Peyer's patch (tissue), 4 donors: ENCODE results near the gene PRR5. TPM values are rescaled to one million over a fixed set of nuclear protein-coding genes. Genes with fewer than 3 reads are reported as not detected.

Source experiments
- DNase-seq, 3 donors: peaks; one replicate each; pipeline ENCODE4 v3.0.0-alpha.2; 2017 to 2019
- H3K27ac ChIP-seq, 4 donors: fragments of 200-600 bp; sonication (generic); one replicate each; pipeline ENCODE4 v1.5.1; 2016 to 2019
- H3K27me3 ChIP-seq, 2 donors: fragments of 200-600 bp; sonication (generic); one replicate each; pipeline ENCODE4 v1.5.1; 2019
- H3K36me3 ChIP-seq, 3 donors: fragments of 200-600 bp; sonication (generic); one replicate each; pipeline ENCODE4 v1.5.1; 2016 to 2019
- H3K4me1 ChIP-seq, 4 donors: fragments of 200-600 bp; sonication (generic); one replicate each; pipeline ENCODE4 v1.5.1; 2016 to 2019
- H3K4me3 ChIP-seq, 4 donors: fragments of 200-600 bp; sonication (generic); 1 replicate in 3 of 4; 2 replicates in 1 of 4; pipeline ENCODE4 v1.5.1; 2016 to 2019; ENCODE audit warnings: mild to moderate bottlenecking in 1 of 4
- H3K9me3 ChIP-seq, 4 donors: fragments of 200-600 bp; sonication (generic); one replicate each; pipeline ENCODE4 v1.5.1; 2016 to 2019; ENCODE audit warnings: mild to moderate bottlenecking in 1 of 4
- POLR2A ChIP-seq, 2 donors: fragments of 450-650 bp; IDR thresholded peaks; one replicate each; pipeline ENCODE4 v1.5.1; 2017; ENCODE audit warnings: antibody characterized with exemption in 2 of 2, mild to moderate bottlenecking in 2 of 2, moderate library complexity in 2 of 2
- total RNA-seq, 4 donors: library from RNA; depleted of rRNA; stranded (reverse); fragments of >200 nt; gene quantifications; one replicate each; pipeline ENCODE4 v1.1.0, GENCODE V29; 2016
- TF ChIP-seq, protein P1 (sequence below), 6 experiments: fragments of 450-650 bp in 4 of 6; fragments of 200-600 bp in 2 of 6; sonication (generic) in 1 of 6; IDR thresholded peaks; one replicate each; pipeline ENCODE4 v1.5.1; 2017 to 2019; ENCODE audit warnings: antibody characterized with exemption in 6 of 6, mild to moderate bottlenecking in 3 of 6, moderate library complexity in 1 of 6

The PRR5 gene
- total RNA-seq, 4 donors from 2014 or later: 20.6 to 84.3 (median 51.0) TPM

- no peaks in the 10 kb centered on the region for H3K9me3 ChIP-seq
- no peak overlapping the region for H3K4me3 ChIP-seq
- no peaks in the 10 kb centered on the region for H3K36me3 ChIP-seq
- TF ChIP-seq, protein P1, sequence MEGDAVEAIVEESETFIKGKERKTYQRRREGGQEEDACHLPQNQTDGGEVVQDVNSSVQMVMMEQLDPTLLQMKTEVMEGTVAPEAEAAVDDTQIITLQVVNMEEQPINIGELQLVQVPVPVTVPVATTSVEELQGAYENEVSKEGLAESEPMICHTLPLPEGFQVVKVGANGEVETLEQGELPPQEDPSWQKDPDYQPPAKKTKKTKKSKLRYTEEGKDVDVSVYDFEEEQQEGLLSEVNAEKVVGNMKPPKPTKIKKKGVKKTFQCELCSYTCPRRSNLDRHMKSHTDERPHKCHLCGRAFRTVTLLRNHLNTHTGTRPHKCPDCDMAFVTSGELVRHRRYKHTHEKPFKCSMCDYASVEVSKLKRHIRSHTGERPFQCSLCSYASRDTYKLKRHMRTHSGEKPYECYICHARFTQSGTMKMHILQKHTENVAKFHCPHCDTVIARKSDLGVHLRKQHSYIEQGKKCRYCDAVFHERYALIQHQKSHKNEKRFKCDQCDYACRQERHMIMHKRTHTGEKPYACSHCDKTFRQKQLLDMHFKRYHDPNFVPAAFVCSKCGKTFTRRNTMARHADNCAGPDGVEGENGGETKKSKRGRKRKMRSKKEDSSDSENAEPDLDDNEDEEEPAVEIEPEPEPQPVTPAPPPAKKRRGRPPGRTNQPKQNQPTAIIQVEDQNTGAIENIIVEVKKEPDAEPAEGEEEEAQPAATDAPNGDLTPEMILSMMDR (IDR thresholded peaks at IDR 0.05): no peak
- TF ChIP-seq POLR2A (IDR thresholded peaks at IDR 0.05): no peak
- H3K27me3 ChIP-seq: no peaks in the 10 kb centered on the region
- H3K27ac ChIP-seq: no peak overlapping the region
- H3K4me1 ChIP-seq: no peaks in the 10 kb centered on the region
- no peak for DNase-seq
Measured at GRCh38 chr22:44691796-44692661, 10.0 kb upstream of the PRR5 start.

DNA sequence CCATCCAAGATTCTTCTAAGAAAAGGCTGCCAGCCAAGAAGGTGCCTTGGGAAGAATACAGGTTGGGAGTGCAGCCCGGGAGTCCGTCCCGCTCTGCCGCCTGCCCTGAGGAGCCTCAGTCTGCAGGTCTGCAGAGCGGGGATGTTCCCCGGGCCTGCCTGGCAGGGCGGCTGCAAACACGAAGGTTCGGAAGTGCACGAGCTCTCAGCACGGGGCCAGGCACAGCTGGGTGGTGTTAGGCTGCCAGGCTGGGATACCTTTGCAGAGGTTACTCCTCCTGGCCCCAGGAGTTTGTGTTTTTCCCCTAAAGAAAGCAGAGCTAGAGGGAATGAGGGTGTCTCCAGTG, 9.4 kb upstream of the PRR5 start:
- TF ChIP-seq POLR2A (IDR thresholded peaks at IDR 0.05): no peak
- TF ChIP-seq, protein P1 (IDR thresholded peaks at IDR 0.05): no peak
- peaks cover 0 to 2% (median 0%) of the 10 kb centered on the region in 4 donors for H3K4me1 ChIP-seq
- H3K27ac ChIP-seq: no peak overlapping the region
- H3K9me3 ChIP-seq: no peaks in the 10 kb centered on the region
- H3K36me3 ChIP-seq: no peaks in the 10 kb centered on the region
- H3K27me3 ChIP-seq: no peaks in the 10 kb centered on the region
- no peak for DNase-seq
- H3K4me3 ChIP-seq: no peak overlapping the region

DNA sequence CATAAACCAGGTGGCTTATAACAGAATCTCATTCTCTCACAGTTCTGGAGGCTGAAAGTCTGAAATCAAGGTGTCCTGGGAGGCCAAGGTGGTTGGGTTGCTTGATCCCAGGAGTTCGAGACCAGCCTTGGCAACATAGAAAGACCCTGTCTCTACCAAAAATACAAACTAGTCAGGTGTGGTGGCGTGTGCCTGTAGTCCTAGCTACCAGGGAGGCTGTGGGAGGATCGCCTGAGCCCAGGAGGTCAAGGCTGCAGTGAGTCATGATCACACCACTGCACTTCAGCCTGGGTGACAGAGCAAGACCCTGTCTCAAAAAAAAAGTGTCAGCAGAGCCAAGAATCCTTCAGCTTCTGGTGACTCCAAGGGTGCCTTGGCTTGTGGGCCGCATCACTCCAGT, 8.9 kb upstream of the PRR5 start:
- Histone ChIP-seq H3K9me3 (no peaks in the 10 kb centered on the region), H3K36me3 (no peaks in the 10 kb centered on the region), H3K4me1 (peaks cover 0 to 3% (median 0%) of the 10 kb centered on the region in 4 donors), H3K27me3 (no peaks in the 10 kb centered on the region), H3K27ac (no peak overlapping the region), H3K4me3 (no peak overlapping the region)
- DNase-seq: no peak
- TF ChIP-seq, protein P1 (IDR thresholded peaks at IDR 0.05): no peak
- no peak for TF ChIP-seq POLR2A (IDR thresholded peaks at IDR 0.05)

- H3K4me1 ChIP-seq: peaks cover 0 to 3% (median 0%) of the 10 kb centered on the region in 4 donors
- no peak for DNase-seq
- no peak for TF ChIP-seq POLR2A (IDR thresholded peaks at IDR 0.05)
- no peaks in the 10 kb centered on the region for H3K9me3 ChIP-seq
- no peak overlapping the region for H3K4me3 ChIP-seq
- no peaks in the 10 kb centered on the region for H3K36me3 ChIP-seq
- H3K27me3 ChIP-seq: no peaks in the 10 kb centered on the region
- H3K27ac ChIP-seq: no peak overlapping the region
Measured at GRCh38 chr22:44693756-44694155, 8.2 kb upstream of the PRR5 start.

- Histone ChIP-seq H3K4me1 (peaks cover 0 to 12% (median 2%) of the 10 kb centered on the region in 4 donors), H3K27ac (no peak overlapping the region), H3K9me3 (no peaks in the 10 kb centered on the region), H3K4me3 (no peak overlapping the region), H3K36me3 (no peaks in the 10 kb centered on the region), H3K27me3 (no peaks in the 10 kb centered on the region)
- peak; percentile 79 to 93 (median 87) for DNase-seq
- TF ChIP-seq, protein P1 (IDR thresholded peaks at IDR 0.05): peak; percentile 86 to 96 (median 91)
- peak in 1 of 2 donors; percentile 9 for TF ChIP-seq POLR2A (IDR thresholded peaks at IDR 0.05)
Measured at GRCh38 chr22:44697423-44698141, 4.4 kb upstream of the PRR5 start.
